ENCODE results near the gene CAPN2.

DNA sequence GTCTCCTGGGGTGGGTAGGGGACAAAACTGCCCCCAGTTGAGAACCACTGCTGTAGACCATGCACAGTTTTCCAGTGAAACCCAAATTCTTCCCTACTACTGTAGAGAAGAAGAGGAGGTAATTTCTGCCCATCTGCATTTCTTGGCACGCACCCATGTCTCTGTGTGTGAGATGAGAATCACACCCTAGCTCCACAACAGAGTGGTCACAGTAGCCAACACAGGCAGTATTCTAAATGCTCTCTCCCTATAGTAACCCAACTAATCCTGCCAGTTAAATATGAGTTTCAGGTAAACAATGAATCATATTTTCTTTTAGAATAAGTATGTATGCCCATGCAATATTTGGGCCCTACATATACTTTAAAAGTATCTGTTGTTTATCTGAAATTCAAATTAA, 1.2 kb upstream of the CAPN2 start:
- TF ChIP-seq, protein P1, sequence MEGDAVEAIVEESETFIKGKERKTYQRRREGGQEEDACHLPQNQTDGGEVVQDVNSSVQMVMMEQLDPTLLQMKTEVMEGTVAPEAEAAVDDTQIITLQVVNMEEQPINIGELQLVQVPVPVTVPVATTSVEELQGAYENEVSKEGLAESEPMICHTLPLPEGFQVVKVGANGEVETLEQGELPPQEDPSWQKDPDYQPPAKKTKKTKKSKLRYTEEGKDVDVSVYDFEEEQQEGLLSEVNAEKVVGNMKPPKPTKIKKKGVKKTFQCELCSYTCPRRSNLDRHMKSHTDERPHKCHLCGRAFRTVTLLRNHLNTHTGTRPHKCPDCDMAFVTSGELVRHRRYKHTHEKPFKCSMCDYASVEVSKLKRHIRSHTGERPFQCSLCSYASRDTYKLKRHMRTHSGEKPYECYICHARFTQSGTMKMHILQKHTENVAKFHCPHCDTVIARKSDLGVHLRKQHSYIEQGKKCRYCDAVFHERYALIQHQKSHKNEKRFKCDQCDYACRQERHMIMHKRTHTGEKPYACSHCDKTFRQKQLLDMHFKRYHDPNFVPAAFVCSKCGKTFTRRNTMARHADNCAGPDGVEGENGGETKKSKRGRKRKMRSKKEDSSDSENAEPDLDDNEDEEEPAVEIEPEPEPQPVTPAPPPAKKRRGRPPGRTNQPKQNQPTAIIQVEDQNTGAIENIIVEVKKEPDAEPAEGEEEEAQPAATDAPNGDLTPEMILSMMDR (IDR thresholded peaks at IDR 0.05): no peak
- no peak for TF ChIP-seq POLR2A (IDR thresholded peaks at IDR 0.05)

Data from Peyer's patch (tissue), 4 donors.